Adrenal gland (tissue), 5 donors: ENCODE data around the gene UBL7.

Source experiments
- POLR2A ChIP-seq, 2 donors: fragments of 450-650 bp; IDR thresholded peaks; one replicate each; pipeline ENCODE4 v1.6.1; 2017; ENCODE audit warnings: antibody characterized with exemption in 2 of 2, mild to moderate bottlenecking in 2 of 2, moderate library complexity in 1 of 2
- TF ChIP-seq, protein P1 (sequence below), 6 experiments: fragments of 450-650 bp in 4 of 6; fragments of 200-600 bp in 2 of 6; sonication (generic) in 1 of 6; IDR thresholded peaks; 1 replicate in 5 of 6; 2 replicates in 1 of 6; pipeline versions ENCODE4 v1.5.1 to v1.8.0; 2016 to 2021; ENCODE audit warnings: antibody characterized with exemption in 6 of 6, mild to moderate bottlenecking in 2 of 6, moderate library complexity in 1 of 6
- donor health status: DM: no; HTN: no; CAD: no.

DNA sequence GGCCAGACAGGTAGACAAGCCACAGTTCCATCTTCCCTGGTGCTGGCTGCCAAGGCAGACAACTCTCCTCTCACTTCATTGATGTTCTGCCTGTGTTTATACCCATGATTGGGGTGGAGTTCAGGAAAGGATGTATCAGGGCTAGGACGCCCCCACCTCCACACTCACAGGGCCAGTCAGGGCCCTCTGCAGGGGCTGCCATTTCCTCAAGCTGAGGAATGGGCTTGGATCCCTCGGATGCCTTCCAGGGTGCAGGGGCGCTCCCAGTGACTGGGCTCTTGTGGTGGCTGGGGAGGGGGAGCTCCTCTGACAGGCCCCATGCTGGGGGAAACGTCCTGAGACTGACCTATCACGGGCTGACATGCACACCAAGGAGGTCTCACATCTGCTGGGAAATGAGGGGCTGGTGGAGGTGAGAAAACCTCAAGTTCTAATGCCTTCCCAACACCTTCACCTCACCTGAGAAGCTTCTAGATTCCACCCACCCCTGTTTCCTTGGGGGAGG lies 58.6 kb downstream of the UBL7 start:
- TF ChIP-seq, protein P1, sequence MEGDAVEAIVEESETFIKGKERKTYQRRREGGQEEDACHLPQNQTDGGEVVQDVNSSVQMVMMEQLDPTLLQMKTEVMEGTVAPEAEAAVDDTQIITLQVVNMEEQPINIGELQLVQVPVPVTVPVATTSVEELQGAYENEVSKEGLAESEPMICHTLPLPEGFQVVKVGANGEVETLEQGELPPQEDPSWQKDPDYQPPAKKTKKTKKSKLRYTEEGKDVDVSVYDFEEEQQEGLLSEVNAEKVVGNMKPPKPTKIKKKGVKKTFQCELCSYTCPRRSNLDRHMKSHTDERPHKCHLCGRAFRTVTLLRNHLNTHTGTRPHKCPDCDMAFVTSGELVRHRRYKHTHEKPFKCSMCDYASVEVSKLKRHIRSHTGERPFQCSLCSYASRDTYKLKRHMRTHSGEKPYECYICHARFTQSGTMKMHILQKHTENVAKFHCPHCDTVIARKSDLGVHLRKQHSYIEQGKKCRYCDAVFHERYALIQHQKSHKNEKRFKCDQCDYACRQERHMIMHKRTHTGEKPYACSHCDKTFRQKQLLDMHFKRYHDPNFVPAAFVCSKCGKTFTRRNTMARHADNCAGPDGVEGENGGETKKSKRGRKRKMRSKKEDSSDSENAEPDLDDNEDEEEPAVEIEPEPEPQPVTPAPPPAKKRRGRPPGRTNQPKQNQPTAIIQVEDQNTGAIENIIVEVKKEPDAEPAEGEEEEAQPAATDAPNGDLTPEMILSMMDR (IDR thresholded peaks at IDR 0.05) = no peak
- TF ChIP-seq POLR2A (IDR thresholded peaks at IDR 0.05) = no peak
